ENCODE measurements around the gene NDOR1. TPM values are rescaled to one million over a fixed set of nuclear protein-coding genes. Genes with fewer than 3 reads are reported as not detected.

The NDOR1 gene
- total and polyA plus RNA-seq, 2 donors (not counting 3 experiments of a cell fraction or from before 2014, with no cell fraction given): 13.5 to 26.7 TPM

GRCh38 chr9:137179761-137180160 lies 25.7 kb upstream of the NDOR1 start:
- dilution Hi-C loops (cut with MboI; ENCODE audit: extremely low pct_ligation_motif_present, low sequenced_read_pairs) (no loop called here), intact Hi-C loops (cut with micrococcal nuclease) (loop anchor here (5.0 kb wide), 1 partner anchor 62 kb away; no protein-coding TSS in a partner anchor)
- TF ChIP-seq MYC (IDR thresholded peaks at IDR 0.05; ENCODE audit: low read depth, low read length) (no peak), POLR2A (IDR thresholded peaks at IDR 0.05; ENCODE audit: low read depth, low read length) (no peak), GATA2 (IDR thresholded peaks at IDR 0.05; ENCODE audit: insufficient read depth, insufficient read length, low read depth, low read length) (no peak), POLR2AphosphoS5 (IDR thresholded peaks at IDR 0.05; ENCODE audit: insufficient read depth, low read depth, low read length) (no peak), EZH2 (IDR thresholded peaks at IDR 0.05; ENCODE audit: borderline replicate concordance, low read depth, low read length, severe bottlenecking) (no peak), FOS (IDR thresholded peaks at IDR 0.05; ENCODE audit: borderline replicate concordance, insufficient read depth, low read length) (no peak), MAX (IDR thresholded peaks at IDR 0.05; ENCODE audit: insufficient read depth, insufficient read length) (no peak), JUN (IDR thresholded peaks at IDR 0.05; ENCODE audit: borderline replicate concordance, insufficient read depth, insufficient read length, low read depth) (no peak), CTCF (IDR thresholded peaks at IDR 0.05; ENCODE audit: extremely low read depth in 1 of 2, insufficient read depth in 1 of 2, low read depth in 1 of 2, low read length in 2 of 2) (no peak)
- no peak overlapping the region for H3K9ac ChIP-seq (replicated peaks; ENCODE audit: extremely low read depth, insufficient read depth, low read length)
- H3K9me3 ChIP-seq (replicated peaks; ENCODE audit: control insufficient read depth, insufficient read depth, low read length): no peaks in the 10 kb centered on the region
- H3K4me1 ChIP-seq (ENCODE audit: control insufficient read depth, extremely low read depth, insufficient read depth, low read length): peaks cover 6% of the 10 kb centered on the region
- no peak overlapping the region for H3K27ac ChIP-seq (ENCODE audit: insufficient read depth, low read depth, low read length)
- no TSS peak for BruUV-seq (replicated peaks)
- CTCF ChIA-PET: no interaction called here
- POLR2A ChIA-PET: no interaction called here
- H3K79me2 ChIP-seq (ENCODE audit: control insufficient read depth, insufficient read depth, low read length): no peaks in the 10 kb centered on the region
- H3K9me1 ChIP-seq (replicated peaks; ENCODE audit: control insufficient read depth, extremely low read depth, insufficient read depth, low read length): no peaks in the 10 kb centered on the region
- no peak overlapping the region for H3K4me2 ChIP-seq (ENCODE audit: insufficient read depth, low read length)
- no peak for DNase-seq (ENCODE audit: low read depth, low spot score)
- no peak overlapping the region for H3K4me3 ChIP-seq (replicated peaks in 1 of 3; ENCODE audit: insufficient read depth in 1 of 3, low read depth in 1 of 3, low read length in 3 of 3)
- no peak overlapping the region for H2AFZ ChIP-seq (ENCODE audit: low read depth, low read length)
- peaks cover 0 to 46% of the 10 kb centered on the region in 2 experiments for H3K36me3 ChIP-seq (ENCODE audit: control insufficient read depth in 2 of 2, extremely low read depth in 1 of 2, insufficient read depth in 2 of 2, low read length in 2 of 2)
- H3K27me3 ChIP-seq (ENCODE audit: control insufficient read depth in 2 of 2, insufficient read depth in 2 of 2, low read length in 2 of 2): no peaks in the 10 kb centered on the region
- H4K20me1 ChIP-seq (replicated peaks; ENCODE audit: control insufficient read depth, extremely low read depth, insufficient read depth, low read length): no peaks in the 10 kb centered on the region
- FAIRE-seq: no peak

Measured in endothelial cell of umbilical vein (primary cell).